Mesodermal cell (in vitro differentiated cells): ENCODE results near the gene CMIP.

ENCODE experiments used
- H3K27ac ChIP-seq: 2 replicates; pipeline ENCODE4 v1.7.0; 2013; ENCODE audit warnings: mild to moderate bottlenecking, low read depth, low read length, moderate library complexity; ENCODE audit not compliant: severe bottlenecking
- H3K36me3 ChIP-seq: 2 replicates; pipeline ENCODE4 v1.7.1; 2013; ENCODE audit warnings: mild to moderate bottlenecking, low read length, moderate library complexity; ENCODE audit not compliant: control insufficient read depth, insufficient read depth
- H3K4me1 ChIP-seq: one replicate; pipeline ENCODE4 v1.7.1; 2013; ENCODE audit warnings: mild to moderate bottlenecking, low read length; ENCODE audit not compliant: insufficient read depth, control insufficient read depth, poor library complexity, severe bottlenecking
- H3K4me3 ChIP-seq: 2 replicates; pipeline ENCODE4 v1.7.0; 2013; ENCODE audit warnings: low read length, control low read depth, mild to moderate bottlenecking; ENCODE audit not compliant: insufficient read depth, poor library complexity, severe bottlenecking; ENCODE audit errors: extremely low read depth
- H3K9me3 ChIP-seq: 2 replicates; pipeline ENCODE4 v1.7.1; 2013; ENCODE audit warnings: mild to moderate bottlenecking, low read length, moderate library complexity; ENCODE audit not compliant: control insufficient read depth
- WGBS, 2 experiments: methylation state at CpG; one replicate each; pipeline ENCODE4 v1.1.5; 2013; ENCODE audit warnings: missing lambda C conversion rate in 2 of 2; ENCODE audit not compliant: insufficient coverage in 2 of 2; 5-methylcytosine and 5-hydroxymethylcytosine counted together

The CMIP gene

GRCh38 chr16:81465375-81465943 is 20.9 kb downstream of the CMIP start:
- Histone ChIP-seq H3K9me3 (no peaks in the 10 kb centered on the region), H3K4me1 (peaks cover 7% of the 10 kb centered on the region), H3K36me3 (peaks cover 23% of the 10 kb centered on the region), H3K27ac (no peak overlapping the region), H3K4me3 (no peak overlapping the region)
- WGBS, 2 experiments: 89 to 90% methylated on average over 14 to 15 of the region's 18 CpGs

- no peaks in the 10 kb centered on the region for H3K9me3 ChIP-seq
- H3K36me3 ChIP-seq: peaks cover 27% of the 10 kb centered on the region
- H3K27ac ChIP-seq: peak overlapping the region; percentile 10
- H3K4me1 ChIP-seq: peaks cover 7% of the 10 kb centered on the region
- H3K4me3 ChIP-seq: no peak overlapping the region
- WGBS, 2 experiments: 85 to 90% methylated on average over 7 of the region's 7 CpGs
These were observed 21.9 kb downstream of the CMIP start for GRCh38 chr16:81466356-81466980.

GRCh38 chr16:81467072-81467471 is 22.5 kb downstream of the CMIP start:
- Histone ChIP-seq H3K4me1 (peaks cover 7% of the 10 kb centered on the region), H3K9me3 (no peaks in the 10 kb centered on the region), H3K36me3 (peaks cover 33% of the 10 kb centered on the region), H3K27ac (no peak overlapping the region), H3K4me3 (no peak overlapping the region)
- 91 to 92% methylated on average over 8 of the region's 11 CpGs for WGBS, 2 experiments

- H3K27ac ChIP-seq: no peak overlapping the region
- peaks cover 38% of the 10 kb centered on the region for H3K36me3 ChIP-seq
- H3K4me3 ChIP-seq: no peak overlapping the region
- peaks cover 7% of the 10 kb centered on the region for H3K4me1 ChIP-seq
- WGBS, 2 experiments: 97 to 100% methylated on average over 6 of the region's 8 CpGs
- no peaks in the 10 kb centered on the region for H3K9me3 ChIP-seq
These were observed 23.2 kb downstream of the CMIP start for GRCh38 chr16:81467815-81468214.

- WGBS, 2 experiments: 94 to 96% methylated on average over 16 to 19 of the region's 19 CpGs
- Histone ChIP-seq H3K4me1 (peaks cover 7% of the 10 kb centered on the region), H3K36me3 (peaks cover 38% of the 10 kb centered on the region), H3K4me3 (no peak overlapping the region), H3K27ac (no peak overlapping the region), H3K9me3 (no peaks in the 10 kb centered on the region)
These were observed 23.8 kb downstream of the CMIP start for GRCh38 chr16:81468269-81468902.

GRCh38 chr16:81469183-81469677 is 24.6 kb downstream of the CMIP start:
- Histone ChIP-seq H3K27ac (no peak overlapping the region), H3K36me3 (peaks cover 37% of the 10 kb centered on the region), H3K4me3 (no peak overlapping the region), H3K4me1 (peaks cover 7% of the 10 kb centered on the region), H3K9me3 (no peaks in the 10 kb centered on the region)
- 93 to 97% methylated on average over 4 of the region's 4 CpGs for WGBS, 2 experiments

- Histone ChIP-seq H3K9me3 (no peaks in the 10 kb centered on the region), H3K4me3 (no peak overlapping the region), H3K27ac (peak overlapping the region; percentile 16), H3K4me1 (peaks cover 7% of the 10 kb centered on the region), H3K36me3 (peaks cover 37% of the 10 kb centered on the region)
- 86 to 91% methylated on average over 12 to 13 of the region's 13 CpGs for WGBS, 2 experiments
These were observed 25.3 kb downstream of the CMIP start for GRCh38 chr16:81469710-81470535.

- Histone ChIP-seq H3K27ac (no peak overlapping the region), H3K9me3 (no peaks in the 10 kb centered on the region), H3K4me1 (peaks cover 7% of the 10 kb centered on the region), H3K36me3 (peaks cover 37% of the 10 kb centered on the region), H3K4me3 (no peak overlapping the region)
- WGBS, 2 experiments: 94 to 98% methylated on average over 7 of the region's 9 CpGs
These were observed 26.4 kb downstream of the CMIP start for GRCh38 chr16:81470796-81471636.

- Histone ChIP-seq H3K4me3 (no peak overlapping the region), H3K36me3 (peaks cover 45% of the 10 kb centered on the region), H3K27ac (no peak overlapping the region), H3K4me1 (peaks cover 7% of the 10 kb centered on the region), H3K9me3 (no peaks in the 10 kb centered on the region)
- WGBS, 2 experiments: 94 to 98% methylated on average over 6 of the region's 8 CpGs
These were observed 27.3 kb downstream of the CMIP start for GRCh38 chr16:81471882-81472281.

GRCh38 chr16:81472391-81472790 is 27.8 kb downstream of the CMIP start:
- Histone ChIP-seq H3K9me3 (no peaks in the 10 kb centered on the region), H3K27ac (no peak overlapping the region), H3K4me3 (no peak overlapping the region), H3K4me1 (peaks cover 7% of the 10 kb centered on the region), H3K36me3 (peaks cover 49% of the 10 kb centered on the region)
- 94 to 97% methylated on average over 6 to 7 of the region's 7 CpGs for WGBS, 2 experiments
